LoVo (cell line): Measurements from ENCODE around the gene TFPI.
"Not testable (repeated sequence)": the region's sequence is repeated elsewhere in the genome, so short reads cannot be mapped to it uniquely, and the experiment has no call there.

Source experiments
- DNase-seq: peaks from one replicate; pipeline ENCODE4 v3.0.0-alpha.2; 2016; ENCODE audit warnings: low spot score

The TFPI gene

DNA sequence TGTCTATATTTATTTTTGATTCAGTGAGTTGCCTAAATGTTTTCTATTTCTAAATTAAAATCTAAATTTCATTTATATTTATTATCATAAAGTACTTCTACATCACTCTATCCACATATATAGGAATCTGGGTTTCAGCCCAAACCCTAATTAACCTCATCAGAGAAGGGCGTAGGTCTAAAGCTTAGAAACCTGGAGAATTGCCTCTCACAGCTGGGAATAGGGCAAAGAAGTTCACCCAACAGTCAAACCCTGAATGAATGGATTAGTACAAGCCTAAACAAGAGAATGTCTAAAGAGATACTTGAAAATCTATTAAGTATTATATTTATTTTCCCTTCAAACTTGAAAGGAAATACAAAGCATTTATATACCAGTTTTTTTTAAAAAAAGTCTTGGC lies 26.2 kb downstream of the TFPI start:
- DNase-seq: no peak

GRCh38 chr2:187527262-187527661 lies 27.0 kb downstream of the TFPI start:
- no peak for DNase-seq

GRCh38 chr2:187526792-187527191 lies 27.4 kb downstream of the TFPI start:
- no peak for DNase-seq

GRCh38 chr2:187525163-187525900 lies 28.9 kb downstream of the TFPI start:
- no peak for DNase-seq

GRCh38 chr2:187523325-187523724 lies 30.9 kb downstream of the TFPI start:
- DNase-seq: no peak

DNA sequence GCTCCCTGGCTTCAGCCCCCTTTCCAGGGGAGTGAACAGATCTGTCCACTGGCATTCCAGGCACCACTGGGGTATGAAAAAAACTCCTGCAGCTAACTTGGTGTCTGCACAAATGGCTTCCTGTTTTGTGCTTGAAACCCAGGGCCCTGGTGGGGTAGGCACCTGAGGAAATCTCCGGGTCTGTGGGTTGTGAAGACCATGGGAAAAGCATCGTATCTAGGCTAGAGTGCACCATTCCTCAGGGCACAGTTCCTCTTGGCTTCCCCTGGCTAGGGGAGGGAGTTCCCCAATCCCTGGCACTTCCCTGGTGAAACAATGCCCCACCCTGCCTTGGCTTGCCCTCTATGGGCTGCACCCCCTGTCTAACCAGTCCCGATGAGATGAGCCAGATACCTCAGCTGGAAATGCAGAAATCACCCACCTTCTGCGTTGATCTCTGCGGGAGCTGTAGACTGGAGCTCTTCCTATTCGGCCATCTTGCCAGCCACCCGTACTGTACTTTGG lies 34.1 kb downstream of the TFPI start:
- DNase-seq: no peak

DNA sequence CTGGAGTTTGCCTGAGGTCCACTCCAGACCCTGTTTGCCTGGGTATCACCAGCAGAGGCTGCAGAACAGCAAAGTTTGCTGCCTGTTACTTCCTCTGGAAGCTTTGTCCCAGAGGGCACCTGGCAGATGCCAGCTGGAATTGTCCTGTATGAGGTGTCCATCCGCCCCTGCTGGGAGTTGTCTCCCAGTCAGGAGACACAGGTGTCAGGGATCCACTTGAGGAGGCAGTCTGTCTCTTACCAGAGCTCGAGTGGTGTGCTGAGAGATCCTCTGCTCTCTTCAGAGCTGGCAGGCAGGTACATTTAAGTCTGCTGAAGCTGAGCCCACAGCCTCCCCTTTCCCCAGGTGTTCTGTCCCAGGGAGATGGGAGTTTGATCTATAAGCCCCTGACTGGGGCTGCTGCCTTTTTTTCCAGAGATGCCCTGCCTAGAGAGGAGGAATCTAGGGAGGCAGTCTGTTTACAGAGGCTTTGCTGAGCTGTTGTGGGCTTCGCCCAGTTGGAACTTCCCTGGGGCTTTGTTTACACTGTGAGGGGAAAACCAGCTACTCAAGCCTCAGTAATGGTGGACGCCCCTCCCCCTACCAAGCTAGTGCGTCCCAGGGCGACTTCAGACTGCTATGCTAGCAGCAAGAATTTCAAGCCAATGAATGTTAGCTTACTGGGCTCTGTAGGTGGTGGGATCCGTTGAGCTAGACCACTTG lies 34.7 kb downstream of the TFPI start:
- DNase-seq: no peak

GRCh38 chr2:187517750-187518361 lies 36.4 kb downstream of the TFPI start:
- DNase-seq: not testable (repeated sequence)

DNA sequence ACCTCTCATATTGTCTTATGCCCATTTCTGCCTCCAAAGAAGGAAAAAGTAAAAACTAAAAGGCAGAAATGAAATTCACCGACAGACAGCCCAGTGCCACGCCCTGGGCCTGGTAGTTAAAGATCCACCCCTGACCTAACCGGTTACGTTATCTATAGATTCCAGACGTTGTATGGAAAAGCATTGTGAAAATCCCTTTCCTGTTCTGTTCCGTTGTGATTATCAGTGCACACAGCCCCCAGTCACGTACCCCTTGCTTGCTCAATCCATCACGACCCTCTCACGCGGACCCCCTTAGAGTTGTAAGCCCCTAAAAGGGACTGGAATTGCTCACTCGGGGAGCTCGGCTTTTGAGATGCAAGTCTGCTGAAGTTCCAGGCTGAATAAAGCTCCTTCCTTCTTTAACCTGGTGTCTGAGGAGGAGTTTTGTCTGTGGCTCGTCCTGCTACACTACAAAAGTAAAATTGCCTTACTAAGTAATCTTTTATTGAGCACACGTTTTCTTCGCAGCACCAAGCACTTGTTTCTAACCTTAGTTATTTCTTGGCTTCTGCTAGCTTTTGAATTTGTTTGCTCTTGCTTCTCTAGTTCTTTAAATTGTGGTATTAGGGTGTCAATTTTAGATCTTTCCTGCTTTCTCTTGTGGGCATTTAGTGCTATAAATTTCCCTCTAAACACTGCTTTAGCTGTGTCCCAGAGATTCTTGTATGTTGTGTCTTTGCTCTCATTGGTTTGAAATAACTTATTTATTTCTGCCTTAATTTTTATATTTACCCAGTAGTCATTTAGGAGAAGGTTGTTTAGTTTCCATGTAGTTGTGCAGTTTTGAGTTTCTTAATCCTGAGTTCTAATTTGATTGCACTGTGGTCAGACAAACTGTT lies 37.4 kb downstream of the TFPI start:
- DNase-seq: not testable (repeated sequence)

- no peak for DNase-seq
Measured at GRCh38 chr2:187514930-187515329, 39.3 kb downstream of the TFPI start.

DNA sequence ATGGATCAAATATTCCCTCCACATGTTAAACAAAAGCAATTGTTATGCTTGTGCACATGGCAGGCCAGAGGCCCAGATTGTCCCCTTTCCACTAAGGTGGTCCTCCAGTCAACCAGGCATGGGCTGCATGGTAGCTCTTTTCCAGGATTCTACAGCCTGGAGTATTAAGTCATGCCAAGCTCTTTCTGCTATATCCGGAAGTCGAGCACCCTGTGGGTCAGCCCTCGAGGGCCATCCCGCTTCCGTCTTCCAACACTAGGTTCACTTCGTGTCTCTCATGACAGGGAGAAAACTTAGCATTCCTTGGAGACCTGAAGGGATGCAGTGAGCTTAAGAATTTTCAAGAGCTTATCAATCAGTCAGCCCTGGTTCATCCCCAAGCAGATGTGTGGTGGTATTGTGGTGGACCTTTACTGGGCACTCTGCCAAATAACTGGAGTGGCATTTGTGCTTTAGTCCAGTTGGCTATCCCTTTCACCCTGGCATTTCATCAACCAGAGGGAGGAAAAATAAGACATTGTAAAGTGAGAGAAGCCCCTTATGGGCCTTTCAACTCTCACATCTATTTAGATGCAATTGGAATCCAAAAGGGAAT lies 39.9 kb downstream of the TFPI start:
- DNase-seq: not testable (repeated sequence)

- DNase-seq: not testable (repeated sequence)
Measured at GRCh38 chr2:187513460-187514234, 40.6 kb downstream of the TFPI start.

DNA sequence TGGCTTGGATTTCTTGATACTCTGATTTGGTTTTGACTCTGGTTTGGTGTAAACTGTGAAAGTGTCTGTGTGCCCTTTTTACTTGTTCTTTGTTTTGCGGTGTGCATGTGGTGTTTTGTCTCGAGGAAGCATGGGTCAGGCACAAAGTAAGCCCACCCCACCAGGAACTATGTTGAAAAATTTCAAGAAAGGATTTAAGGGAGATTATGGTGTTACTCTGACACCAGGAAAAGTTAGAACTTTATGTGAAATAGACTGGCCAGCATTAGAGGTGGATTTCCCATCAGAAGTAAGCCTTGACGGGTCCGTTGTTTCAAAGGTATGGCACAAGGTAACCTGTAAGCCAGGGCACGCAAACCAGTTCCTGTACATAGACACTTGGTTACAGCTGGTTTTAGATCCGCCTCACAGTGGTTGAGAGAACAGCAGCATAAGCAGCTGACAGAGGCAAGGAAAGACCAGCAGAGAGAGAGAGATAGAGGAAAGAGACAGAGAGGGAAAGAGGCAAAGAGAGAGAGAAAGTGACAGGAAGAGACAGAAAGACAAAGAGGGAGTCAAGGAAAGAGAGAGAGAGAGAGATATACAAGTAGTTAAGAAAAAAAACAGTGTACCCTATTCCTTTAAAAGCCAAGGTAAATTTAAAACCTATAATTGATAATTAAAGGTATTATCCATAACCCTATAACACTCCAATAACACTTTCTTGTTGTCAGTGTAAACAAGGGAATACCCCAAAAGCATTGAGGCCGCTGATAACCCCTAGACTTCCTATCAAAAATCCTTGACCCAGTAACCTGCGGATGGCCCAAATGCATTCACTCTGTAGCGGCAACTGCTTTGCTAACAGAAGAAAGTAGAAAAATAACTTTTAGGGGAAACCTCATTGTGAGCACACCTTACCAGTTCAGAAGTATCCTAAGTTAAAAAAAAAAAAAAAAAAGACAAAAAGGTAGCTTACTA lies 42.6 kb downstream of the TFPI start:
- DNase-seq: no peak

DNA sequence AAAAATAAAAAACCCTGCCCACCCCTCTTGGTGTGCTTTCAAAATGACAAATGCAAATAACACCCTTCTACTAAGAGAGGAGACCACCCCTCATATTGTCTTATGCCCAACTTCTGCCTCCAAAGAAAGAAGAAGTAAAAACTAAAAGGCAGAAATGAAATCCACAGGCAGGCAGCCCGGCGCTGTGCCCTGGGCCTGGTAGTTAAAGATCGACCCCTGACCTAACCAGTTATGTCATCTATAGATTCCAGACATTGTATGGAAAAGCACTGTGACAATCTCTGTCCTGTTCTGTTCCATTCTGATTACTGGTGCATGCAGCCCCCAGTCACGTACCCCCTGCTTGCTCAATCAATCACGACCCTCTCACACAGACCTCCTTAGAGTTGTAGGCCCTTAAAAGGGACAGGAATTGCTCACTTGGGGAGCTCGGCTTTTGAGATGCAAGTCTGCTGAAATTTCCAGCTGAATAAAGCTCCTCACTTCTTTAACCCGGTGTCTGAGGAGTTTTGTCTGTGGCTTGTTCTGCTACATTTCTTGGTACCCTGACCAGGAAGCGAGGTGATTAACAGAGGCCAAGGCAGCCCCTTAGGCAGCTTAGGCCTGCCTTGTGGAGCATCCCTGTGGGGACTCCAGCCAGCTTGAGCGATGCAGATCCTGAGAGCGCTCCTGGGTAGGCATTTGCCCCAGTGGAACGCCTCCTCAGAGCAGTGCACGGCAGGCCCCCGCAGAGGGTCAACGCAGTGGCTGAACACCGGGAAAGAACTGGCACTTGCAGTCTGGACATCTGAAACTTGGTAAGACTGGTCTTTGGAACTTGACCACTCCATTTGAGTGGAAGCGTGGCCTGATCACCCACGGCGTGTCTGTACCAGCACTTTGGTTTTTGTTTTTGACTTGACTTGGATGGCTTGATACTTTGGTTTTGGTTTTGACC lies 43.5 kb downstream of the TFPI start:
- DNase-seq: not testable (repeated sequence)

- no peak for DNase-seq
Measured at GRCh38 chr2:187509667-187510417, 44.4 kb downstream of the TFPI start.

GRCh38 chr2:187506416-187506815 lies 47.8 kb downstream of the TFPI start:
- DNase-seq: no peak

GRCh38 chr2:187505065-187505672 lies 49.1 kb downstream of the TFPI start:
- no peak for DNase-seq
